Osteoblast (primary cell): ENCODE results near the gene RHOH. TPM values are rescaled to one million over a fixed set of nuclear protein-coding genes. Genes with fewer than 3 reads are reported as not detected.
A peak's percentile ranks its signal among the peaks of the same experiment; 100 is the strongest.

ENCODE experiments used
- DNase-seq: peaks from one replicate; pipeline ENCODE4 v3.0.0; 2011; ENCODE audit warnings: low spot score, mixed read lengths; ENCODE audit not compliant: insufficient read length; ENCODE audit errors: missing footprints
- H2AFZ ChIP-seq: 2 replicates; pipeline ENCODE4 v1.6.0; 2011; ENCODE audit warnings: mild to moderate bottlenecking, low read length
- H3K27ac ChIP-seq: 2 replicates; pipeline ENCODE4 v1.5.1; 2011; ENCODE audit warnings: mild to moderate bottlenecking, low read depth, low read length, moderate library complexity
- H3K27me3 ChIP-seq: 2 replicates; pipeline ENCODE4 v1.6.0; 2012; ENCODE audit warnings: mild to moderate bottlenecking, control low read depth, inconsistent platforms, low read length, moderate library complexity; ENCODE audit not compliant: insufficient read depth
- H3K36me3 ChIP-seq: 2 replicates; pipeline ENCODE4 v1.5.1; 2011; ENCODE audit warnings: mild to moderate bottlenecking, low read length, control low read depth, moderate library complexity; ENCODE audit not compliant: insufficient read depth
- H3K4me1 ChIP-seq: 2 replicates; pipeline ENCODE4 v1.5.1; 2011; ENCODE audit warnings: mild to moderate bottlenecking, low read length, control low read depth, moderate library complexity; ENCODE audit not compliant: insufficient read depth
- H3K4me2 ChIP-seq: 2 replicates; pipeline ENCODE4 v1.6.0; 2011; ENCODE audit warnings: mild to moderate bottlenecking, low read length; ENCODE audit not compliant: insufficient read depth
- H3K4me3 ChIP-seq: fragments of 200-600 bp; sonication (generic); 3 replicates; pipeline ENCODE4 v1.5.1; 2012; ENCODE audit warnings: mild to moderate bottlenecking, low read length, inconsistent platforms; ENCODE audit not compliant: insufficient read depth
- H3K79me2 ChIP-seq: 2 replicates; pipeline ENCODE4 v1.6.0; 2012; ENCODE audit warnings: mild to moderate bottlenecking, low read length, control low read depth, inconsistent platforms; ENCODE audit not compliant: insufficient read depth
- H3K9me3 ChIP-seq: 2 replicates; pipeline ENCODE4 v1.5.1; 2011; ENCODE audit warnings: low read depth, low read length, control low read depth
- H4K20me1 ChIP-seq: 2 replicates; pipeline ENCODE4 v1.6.0; 2012; ENCODE audit warnings: mild to moderate bottlenecking, low read length, control low read depth; ENCODE audit not compliant: insufficient read depth
- CTCF ChIP-seq: IDR thresholded peaks from 2 replicates; pipeline ENCODE4 v1.5.1; 2011; ENCODE audit warnings: mild to moderate bottlenecking, low read depth, low read length, moderate library complexity; ENCODE audit errors: extremely low read depth
- total RNA-seq: library from RNA; depleted of rRNA; stranded (reverse); fragments of >200 nt; gene quantifications from 2 replicates; pipeline ENCODE4 v1.2.3, GENCODE V29; 2012

The RHOH gene
- total RNA-seq, 1 donor, result not detected

- Histone ChIP-seq H2AFZ (peak overlapping the region; percentile 42), H3K27ac (peak overlapping the region; percentile 75)
These were observed 10.8 kb upstream of the RHOH start for GRCh38 chr4:40185830-40186664.

GRCh38 chr4:40186665-40187014 lies 10.2 kb upstream of the RHOH start:
- no peak for DNase-seq
- no peak for TF ChIP-seq CTCF
- H3K27ac ChIP-seq, result peak overlapping the region; percentile 75

More at GRCh38 chr4:40185830-40186664, 10.8 kb upstream of the RHOH start:
- no peak for TF ChIP-seq CTCF
- H3K4me3 ChIP-seq, result no peak overlapping the region
- H3K4me1 ChIP-seq, result peaks cover 25% of the 10 kb centered on the region
- H3K9me3 ChIP-seq, result no peaks in the 10 kb centered on the region
- no peaks in the 10 kb centered on the region for H3K36me3 ChIP-seq
- H3K4me2 ChIP-seq, result peak overlapping the region; percentile 44
- no peaks in the 10 kb centered on the region for H4K20me1 ChIP-seq
- no peaks in the 10 kb centered on the region for H3K79me2 ChIP-seq
- H3K27me3 ChIP-seq, result no peaks in the 10 kb centered on the region
- peak; percentile 91 for DNase-seq

GRCh38 chr4:40187386-40187906 lies 9.4 kb upstream of the RHOH start:
- no peak for TF ChIP-seq CTCF

More at GRCh38 chr4:40186665-40187014, 10.2 kb upstream of the RHOH start:
- H3K9me3 ChIP-seq, result no peaks in the 10 kb centered on the region
- H3K4me1 ChIP-seq, result peaks cover 28% of the 10 kb centered on the region
- no peaks in the 10 kb centered on the region for H3K27me3 ChIP-seq
- no peak overlapping the region for H3K4me3 ChIP-seq
- no peaks in the 10 kb centered on the region for H3K79me2 ChIP-seq
- H2AFZ ChIP-seq, result no peak overlapping the region
- no peak overlapping the region for H3K4me2 ChIP-seq
- no peaks in the 10 kb centered on the region for H4K20me1 ChIP-seq
- no peaks in the 10 kb centered on the region for H3K36me3 ChIP-seq

GRCh38 chr4:40190019-40190418 lies 6.8 kb upstream of the RHOH start:
- no peaks in the 10 kb centered on the region for H3K9me3 ChIP-seq
- H3K27ac ChIP-seq, result no peak overlapping the region
- H4K20me1 ChIP-seq, result no peaks in the 10 kb centered on the region
- no peaks in the 10 kb centered on the region for H3K79me2 ChIP-seq
- H3K27me3 ChIP-seq, result no peaks in the 10 kb centered on the region
- H2AFZ ChIP-seq, result no peak overlapping the region
- H3K4me2 ChIP-seq, result no peak overlapping the region
- peak; percentile 50 for DNase-seq
- H3K36me3 ChIP-seq, result no peaks in the 10 kb centered on the region
- peaks cover 22% of the 10 kb centered on the region for H3K4me1 ChIP-seq
- no peak overlapping the region for H3K4me3 ChIP-seq
- no peak for TF ChIP-seq CTCF

More at GRCh38 chr4:40187386-40187906, 9.4 kb upstream of the RHOH start:
- Histone ChIP-seq H3K36me3 (no peaks in the 10 kb centered on the region), H3K79me2 (no peaks in the 10 kb centered on the region), H3K27me3 (no peaks in the 10 kb centered on the region), H3K4me1 (peaks cover 29% of the 10 kb centered on the region), H3K4me2 (no peak overlapping the region), H2AFZ (no peak overlapping the region), H4K20me1 (no peaks in the 10 kb centered on the region), H3K4me3 (no peak overlapping the region), H3K27ac (no peak overlapping the region), H3K9me3 (no peaks in the 10 kb centered on the region)
- DNase-seq, result no peak
